ENCODE measurements around the gene GPR150. TPM values are rescaled to one million over a fixed set of nuclear protein-coding genes. Genes with fewer than 3 reads are reported as not detected.

The GPR150 gene
- total and polyA plus RNA-seq, 2 of the 13 experiments (the other 11 are each of a cell fraction or from before 2014, with no cell fraction given) = 0.03 TPM; not detected in 1

DNA sequence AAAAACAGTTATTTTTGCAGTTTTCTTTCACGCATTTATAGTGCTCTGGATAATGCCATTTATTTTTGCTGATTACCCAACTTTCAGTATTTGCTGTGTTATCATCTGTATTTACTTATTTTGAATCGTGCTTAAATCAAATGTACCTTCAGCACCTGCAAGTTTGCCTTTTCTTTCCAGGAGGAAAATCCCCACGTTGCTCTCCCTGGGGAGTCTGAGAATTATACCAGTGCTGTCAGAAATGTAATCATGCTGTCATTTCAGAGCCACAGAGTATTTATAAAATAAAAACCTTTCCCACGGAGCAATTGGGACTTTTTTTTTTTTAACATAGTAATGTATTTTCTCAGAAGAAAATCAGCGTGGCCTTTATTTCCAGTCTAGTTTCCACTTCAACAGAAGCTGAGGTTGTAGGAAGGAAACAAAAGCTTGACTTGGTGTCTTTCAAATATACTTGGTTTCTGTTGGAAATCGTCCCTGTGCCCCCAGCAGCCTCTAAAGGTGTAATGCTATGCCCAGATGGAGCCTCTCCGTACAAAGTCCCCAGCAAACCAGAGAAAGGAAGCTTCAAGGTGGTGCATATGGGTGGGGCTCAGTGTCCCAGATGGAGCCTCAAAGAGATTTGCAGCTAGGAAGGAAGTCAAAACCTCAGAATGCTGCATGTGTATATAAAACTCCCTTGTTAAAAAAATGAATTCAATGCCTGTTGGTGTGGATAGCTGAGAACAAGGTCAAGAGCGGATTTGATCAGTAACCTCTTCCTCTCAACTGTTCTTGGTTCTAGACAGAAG, 2.1 kb downstream of the GPR150 start:
- Histone ChIP-seq H3K27me3 (ENCODE audit: control insufficient read depth in 1 of 2, insufficient read depth in 2 of 2, low read length in 2 of 2) (peaks cover 7 to 57% of the 10 kb centered on the region in 2 experiments), H3K4me1 (ENCODE audit: insufficient read depth, low read length) (peaks cover 25% of the 10 kb centered on the region), H3K36me3 (replicated peaks in 1 of 2; ENCODE audit: control insufficient read depth in 1 of 2, insufficient read depth in 2 of 2, low read length in 2 of 2) (no peaks in the 10 kb centered on the region), H3K9me3 (ENCODE audit: low read length) (no peaks in the 10 kb centered on the region), H3K4me3 (replicated peaks in 1 of 3; ENCODE audit: insufficient read depth in 1 of 3, low read depth in 2 of 3, low read length in 3 of 3) (no peak overlapping the region), H3K79me2 (ENCODE audit: insufficient read depth, low read length) (no peaks in the 10 kb centered on the region), H3K27ac (ENCODE audit: extremely low read length, insufficient read depth, low read length) (no peak overlapping the region), H3K4me2 (ENCODE audit: low read depth, low read length) (peak overlapping the region; percentile 85; the same call in 1 of the 2 replicates), H3K9ac (ENCODE audit: insufficient read depth, low read depth, low read length) (no peak overlapping the region), H2AFZ (ENCODE audit: low read length) (no peak overlapping the region), H4K20me1 (ENCODE audit: insufficient read depth, low read length) (no peaks in the 10 kb centered on the region)
- intact Hi-C loops (cut with micrococcal nuclease; ENCODE audit: unreplicated experiment) = no loop called here
- BruUV-seq (replicated peaks) = no TSS peak
- 34% methylated on average over 8 of the region's 8 CpGs for WGBS (ENCODE audit: low lambda C conversion rate)
- FAIRE-seq = no peak
- CTCF ChIA-PET (ENCODE audit: low intra/inter-chr PET ratio, low total read pairs) = no interaction called here
- TF ChIP-seq CBX2 (IDR thresholded peaks at IDR 0.05; ENCODE audit: low read depth, low read length) (0 out of 2 replicates have a peak, but pooled peaks have one; percentile 63), CBX2 (CRISPR knock-in tag; IDR thresholded peaks at IDR 0.05; ENCODE audit: low read depth) (no peak), ZNF766 (CRISPR knock-in tag; IDR thresholded peaks at IDR 0.05; ENCODE audit: borderline replicate concordance) (no peak)
- POLR2A ChIA-PET = interaction anchor here (0.6 kb wide), 1 partner anchor 695 kb away, joined by 3 read pairs; no protein-coding TSS in a partner anchor
- in situ Hi-C loops (cut with HindIII; ENCODE audit: extremely low pct_ligation_motif_present, low pct_unique_long_range_greater_than_20kb) = no loop called here
- no peak for DNase-seq (ENCODE audit: low spot score)
- no peak for ATAC-seq

DNA sequence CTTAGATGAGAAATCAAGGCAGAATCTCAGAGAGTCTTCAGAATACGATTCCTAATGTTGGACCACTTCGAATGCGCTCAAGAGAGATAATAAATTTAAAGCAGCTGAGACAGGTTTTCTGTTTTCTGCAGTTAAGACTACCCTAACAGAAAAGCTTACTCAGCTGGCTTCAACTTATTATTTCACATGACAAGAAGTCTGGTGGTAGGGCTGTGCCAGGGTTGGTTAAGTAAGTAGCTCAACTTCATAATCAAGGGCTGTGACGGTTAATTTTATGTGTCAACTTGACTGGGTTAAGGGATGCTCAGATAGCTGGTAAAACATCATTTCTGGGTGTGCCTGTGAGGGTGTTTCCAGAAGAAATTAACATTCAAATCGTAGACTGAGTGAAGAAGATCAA, 3.8 kb downstream of the GPR150 start:
- Histone ChIP-seq H4K20me1 (ENCODE audit: insufficient read depth, low read length) (no peaks in the 10 kb centered on the region), H3K4me1 (ENCODE audit: insufficient read depth, low read length) (peaks cover 25% of the 10 kb centered on the region), H3K4me2 (ENCODE audit: low read depth, low read length) (no peak overlapping the region), H3K27me3 (ENCODE audit: control insufficient read depth in 1 of 2, insufficient read depth in 2 of 2, low read length in 2 of 2) (peaks cover 7 to 50% of the 10 kb centered on the region in 2 experiments), H2AFZ (ENCODE audit: low read length) (no peak overlapping the region), H3K79me2 (ENCODE audit: insufficient read depth, low read length) (no peaks in the 10 kb centered on the region), H3K36me3 (replicated peaks in 1 of 2; ENCODE audit: control insufficient read depth in 1 of 2, insufficient read depth in 2 of 2, low read length in 2 of 2) (no peaks in the 10 kb centered on the region), H3K9ac (ENCODE audit: insufficient read depth, low read depth, low read length) (no peak overlapping the region), H3K27ac (ENCODE audit: extremely low read length, insufficient read depth, low read length) (no peak overlapping the region), H3K9me3 (ENCODE audit: low read length) (no peaks in the 10 kb centered on the region), H3K4me3 (replicated peaks in 1 of 3; ENCODE audit: insufficient read depth in 1 of 3, low read depth in 2 of 3, low read length in 3 of 3) (no peak overlapping the region)
- intact Hi-C loops (cut with micrococcal nuclease; ENCODE audit: unreplicated experiment) (no loop called here), in situ Hi-C loops (cut with HindIII; ENCODE audit: extremely low pct_ligation_motif_present, low pct_unique_long_range_greater_than_20kb) (no loop called here)
- ATAC-seq (no peak), DNase-seq (ENCODE audit: low spot score) (no peak), FAIRE-seq (no peak)
- 41% methylated on average over 5 of the region's 5 CpGs for WGBS (ENCODE audit: low lambda C conversion rate)
- POLR2A ChIA-PET = interaction anchor here (1.1 kb wide), 1 partner anchor 23 kb away, joined by 4 read pairs; the partner anchor contains the start of gene RFESD
- no TSS peak for BruUV-seq (replicated peaks)
- CTCF ChIA-PET (ENCODE audit: low intra/inter-chr PET ratio, low total read pairs) = no interaction called here
- TF ChIP-seq AGO2 (optimal IDR thresholded peaks at IDR 0.05; ENCODE audit: low read depth, low read length) (no peak), ZNF367 (CRISPR knock-in tag; IDR thresholded peaks at IDR 0.05; ENCODE audit: borderline replicate concordance) (no peak), NFE2L2 (IDR thresholded peaks at IDR 0.05; ENCODE audit: low read length) (no peak), RAD21 (CRISPR knock-in tag; IDR thresholded peaks at IDR 0.05) (no peak), CENPX (CRISPR knock-in tag; IDR thresholded peaks at IDR 0.05) (no peak), ZFP90 (CRISPR knock-in tag; IDR thresholded peaks at IDR 0.05; ENCODE audit: borderline replicate concordance) (no peak), RFX1 (IDR thresholded peaks at IDR 0.05) (no peak), ZBTB42 (CRISPR knock-in tag; IDR thresholded peaks at IDR 0.05) (no peak), PHF5A (CRISPR knock-in tag; IDR thresholded peaks at IDR 0.05; ENCODE audit: low read depth, unreplicated experiment) (no peak), U2AF2 (IDR thresholded peaks at IDR 0.05; ENCODE audit: low read depth, low read length) (no peak), SALL2 (CRISPR knock-in tag; IDR thresholded peaks at IDR 0.05) (no peak), ZNF737 (CRISPR knock-in tag; IDR thresholded peaks at IDR 0.05; ENCODE audit: borderline replicate concordance) (no peak)
- TF ChIP-seq, protein P1, sequence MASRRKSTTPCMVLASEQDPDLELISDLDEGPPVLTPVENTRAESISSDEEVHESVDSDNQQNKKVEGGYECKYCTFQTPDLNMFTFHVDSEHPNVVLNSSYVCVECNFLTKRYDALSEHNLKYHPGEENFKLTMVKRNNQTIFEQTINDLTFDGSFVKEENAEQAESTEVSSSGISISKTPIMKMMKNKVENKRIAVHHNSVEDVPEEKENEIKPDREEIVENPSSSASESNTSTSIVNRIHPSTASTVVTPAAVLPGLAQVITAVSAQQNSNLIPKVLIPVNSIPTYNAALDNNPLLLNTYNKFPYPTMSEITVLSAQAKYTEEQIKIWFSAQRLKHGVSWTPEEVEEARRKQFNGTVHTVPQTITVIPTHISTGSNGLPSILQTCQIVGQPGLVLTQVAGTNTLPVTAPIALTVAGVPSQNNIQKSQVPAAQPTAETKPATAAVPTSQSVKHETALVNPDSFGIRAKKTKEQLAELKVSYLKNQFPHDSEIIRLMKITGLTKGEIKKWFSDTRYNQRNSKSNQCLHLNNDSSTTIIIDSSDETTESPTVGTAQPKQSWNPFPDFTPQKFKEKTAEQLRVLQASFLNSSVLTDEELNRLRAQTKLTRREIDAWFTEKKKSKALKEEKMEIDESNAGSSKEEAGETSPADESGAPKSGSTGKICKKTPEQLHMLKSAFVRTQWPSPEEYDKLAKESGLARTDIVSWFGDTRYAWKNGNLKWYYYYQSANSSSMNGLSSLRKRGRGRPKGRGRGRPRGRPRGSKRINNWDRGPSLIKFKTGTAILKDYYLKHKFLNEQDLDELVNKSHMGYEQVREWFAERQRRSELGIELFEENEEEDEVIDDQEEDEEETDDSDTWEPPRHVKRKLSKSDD (CRISPR knock-in tag; IDR thresholded peaks at IDR 0.05; ENCODE audit: low read depth) = no peak
- TF ChIP-seq, protein P2, sequence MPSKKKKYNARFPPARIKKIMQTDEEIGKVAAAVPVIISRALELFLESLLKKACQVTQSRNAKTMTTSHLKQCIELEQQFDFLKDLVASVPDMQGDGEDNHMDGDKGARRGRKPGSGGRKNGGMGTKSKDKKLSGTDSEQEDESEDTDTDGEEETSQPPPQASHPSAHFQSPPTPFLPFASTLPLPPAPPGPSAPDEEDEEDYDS (CRISPR knock-in tag; IDR thresholded peaks at IDR 0.05) = no peak
